ENCODE measurements around the gene STXBP3.
A peak's percentile ranks its signal among the peaks of the same experiment; 100 is the strongest.

STXBP3 gene

DNA sequence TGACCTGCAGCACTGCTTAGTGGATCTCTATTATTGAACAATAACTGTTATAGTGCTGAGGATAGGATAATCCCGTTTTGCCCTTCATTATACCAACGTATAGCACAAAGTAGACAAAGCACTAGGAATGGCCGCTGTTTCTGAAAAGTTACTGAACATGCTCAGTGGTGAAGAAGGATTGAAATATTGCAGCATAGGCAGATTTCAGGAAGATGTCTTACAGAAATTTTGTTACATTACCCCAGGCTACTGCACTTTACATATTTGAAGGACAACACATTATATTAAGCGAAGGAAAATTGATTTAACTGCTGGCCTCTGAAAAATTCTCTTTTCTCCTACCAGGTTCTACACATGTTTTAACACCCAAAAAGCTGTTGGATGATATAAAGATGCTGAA, 62.0 kb downstream of the STXBP3 start:
- DNase-seq, result no peak

DNA sequence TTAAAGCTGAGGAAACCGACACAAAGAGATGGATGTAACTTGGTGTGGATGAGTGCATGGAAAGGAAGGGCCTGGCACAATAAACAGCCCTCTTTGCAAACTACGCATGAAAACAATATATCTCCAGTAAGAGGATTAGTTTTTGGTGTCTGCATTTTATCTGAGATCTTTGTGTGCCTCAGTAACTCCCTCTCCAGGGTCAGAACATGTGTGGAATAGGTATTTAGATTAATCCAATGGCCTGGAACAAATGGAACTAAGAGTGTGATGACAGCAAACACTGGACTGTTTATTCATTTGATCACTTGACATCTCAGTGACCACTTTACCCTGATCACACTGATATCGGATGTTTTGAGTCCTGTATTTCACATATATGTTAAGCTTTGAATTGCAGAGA, 65.1 kb downstream of the STXBP3 start:
- DNase-seq, result no peak

- DNase-seq, result no peak
These were observed 66.9 kb downstream of the STXBP3 start for GRCh38 chr1:108813326-108813725.

DNA sequence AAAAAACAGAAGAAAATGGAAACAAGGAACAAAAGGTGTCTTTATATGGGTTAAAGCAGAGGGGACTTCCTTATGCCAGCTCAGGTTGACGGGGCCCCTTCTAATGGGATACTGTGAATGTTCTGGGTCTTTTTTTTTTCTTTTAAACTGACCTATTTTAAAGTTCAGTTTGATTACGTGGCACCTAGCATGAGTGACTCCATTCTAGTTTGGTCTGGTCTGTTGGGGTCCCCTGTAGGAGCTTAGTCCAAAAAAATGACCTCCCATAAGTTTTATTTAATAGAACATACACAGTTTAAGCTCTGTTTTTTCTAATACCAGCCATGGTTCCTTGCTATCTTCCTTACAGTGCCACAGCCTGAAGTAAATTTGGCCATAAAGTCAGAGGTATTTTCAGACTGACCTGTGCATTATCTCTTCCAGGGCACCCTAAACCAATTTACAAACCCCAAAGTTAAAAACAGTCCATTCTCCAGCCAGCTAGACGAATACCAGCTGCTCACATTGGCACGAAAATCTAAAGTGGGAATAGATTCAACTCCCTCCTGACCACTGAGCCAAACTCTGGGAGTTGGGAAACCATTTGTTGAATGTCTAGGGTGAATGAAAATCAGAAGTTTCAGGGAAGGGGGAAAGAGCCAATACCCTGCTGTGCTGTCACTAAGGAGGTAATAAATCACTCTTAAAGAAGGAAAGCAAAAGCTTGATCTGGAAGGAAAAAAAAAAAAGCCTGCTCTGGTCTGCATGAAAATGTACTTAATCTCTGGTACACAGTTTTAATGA, 68.1 kb downstream of the STXBP3 start:
- peak; percentile 71 for DNase-seq

GRCh38 chr1:108815566-108815965, 69.1 kb downstream of the STXBP3 start:
- DNase-seq, result peak; percentile 5

DNA sequence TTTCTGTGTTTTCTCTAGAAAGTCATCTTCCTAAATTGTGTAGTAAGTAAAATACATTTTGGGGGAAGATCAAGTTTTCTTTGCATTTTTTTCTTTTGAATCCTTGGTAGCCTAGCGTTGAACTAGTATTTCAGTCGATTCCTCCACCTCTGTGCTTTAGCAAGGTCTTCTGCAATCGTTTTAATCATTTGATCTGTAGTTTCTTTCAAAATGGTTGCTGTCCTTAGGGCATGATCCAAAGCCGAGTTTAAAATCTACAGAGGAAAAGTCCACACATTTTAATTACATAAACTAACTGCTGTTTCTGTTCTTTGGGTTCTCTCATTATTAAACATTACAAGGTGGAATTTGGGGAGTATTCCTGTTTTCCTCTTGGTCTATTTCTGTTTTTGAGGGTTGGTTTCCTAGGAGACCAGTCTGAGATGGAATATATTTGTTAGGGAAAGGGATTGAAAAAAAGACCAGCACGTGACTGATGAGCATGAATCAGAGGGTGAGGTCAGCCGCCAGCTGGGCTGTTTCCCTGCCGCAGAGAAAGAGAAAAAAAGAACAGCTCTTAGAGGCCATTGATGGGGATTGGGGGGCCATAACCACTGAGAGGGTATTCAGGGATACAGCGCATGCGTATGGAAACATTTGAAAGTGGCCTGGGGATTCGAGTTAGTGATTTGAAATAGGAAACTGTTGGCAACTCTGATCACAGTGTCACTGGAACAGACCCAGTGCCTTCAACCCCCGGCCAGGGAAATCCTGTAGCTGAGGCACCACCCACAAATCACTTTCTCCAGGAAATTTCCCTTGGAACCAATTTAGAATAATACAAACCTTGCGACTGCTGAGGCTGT, 69.8 kb downstream of the STXBP3 start:
- peak; percentile 87 for DNase-seq

DNA sequence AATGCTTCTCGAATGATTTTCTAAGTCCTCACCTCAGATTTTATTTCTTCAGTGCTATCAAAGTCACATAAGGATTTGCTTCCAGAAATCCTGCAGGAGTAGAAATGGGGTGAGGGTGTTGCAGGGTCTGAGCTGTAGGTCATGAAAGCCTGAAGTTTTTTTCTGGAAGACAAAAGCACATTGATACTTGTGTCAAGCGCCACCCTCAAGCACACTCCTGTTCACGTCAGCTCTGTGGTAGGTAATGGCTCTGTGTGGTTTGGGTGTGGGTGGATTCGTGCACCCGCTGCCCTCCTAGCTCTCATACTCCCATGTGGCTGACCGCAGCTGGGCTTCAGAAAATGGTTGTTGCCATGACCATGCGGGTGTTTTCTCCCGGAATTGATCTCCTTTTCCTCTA, 70.5 kb downstream of the STXBP3 start:
- DNase-seq, result peak; percentile 55

DNA sequence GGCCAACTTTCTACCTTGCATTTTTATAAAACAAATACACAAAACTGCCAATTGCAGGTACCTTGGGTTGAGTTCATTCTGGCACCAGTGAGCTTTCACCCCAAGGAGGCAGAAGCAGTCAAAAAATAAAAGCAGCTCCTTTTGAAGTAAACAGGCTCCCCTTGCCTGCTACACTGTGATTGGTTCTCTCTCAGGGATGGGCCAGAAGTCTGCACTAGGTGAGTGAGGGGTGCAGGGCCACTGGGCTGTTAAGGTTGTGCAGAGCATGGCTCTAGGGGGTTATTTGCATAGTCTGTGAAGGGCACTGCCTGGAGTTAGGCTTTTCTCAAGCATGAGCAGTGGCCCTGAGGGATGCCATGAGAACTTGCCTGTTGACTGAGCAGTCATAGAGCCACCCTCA, 71.3 kb downstream of the STXBP3 start:
- no peak for DNase-seq

- no peak for DNase-seq
These were observed 73.4 kb downstream of the STXBP3 start for GRCh38 chr1:108819878-108820277.

GRCh38 chr1:108823632-108824031, 77.2 kb downstream of the STXBP3 start:
- no peak for DNase-seq

GRCh38 chr1:108824051-108824450, 77.6 kb downstream of the STXBP3 start:
- DNase-seq, result no peak

- no peak for DNase-seq
These were observed 79.7 kb downstream of the STXBP3 start for GRCh38 chr1:108826081-108826635.

- DNase-seq, result peak; percentile 79
These were observed 81.8 kb downstream of the STXBP3 start for GRCh38 chr1:108828074-108828961.

GRCh38 chr1:108829498-108829916, 83.0 kb downstream of the STXBP3 start:
- no peak for DNase-seq

DNA sequence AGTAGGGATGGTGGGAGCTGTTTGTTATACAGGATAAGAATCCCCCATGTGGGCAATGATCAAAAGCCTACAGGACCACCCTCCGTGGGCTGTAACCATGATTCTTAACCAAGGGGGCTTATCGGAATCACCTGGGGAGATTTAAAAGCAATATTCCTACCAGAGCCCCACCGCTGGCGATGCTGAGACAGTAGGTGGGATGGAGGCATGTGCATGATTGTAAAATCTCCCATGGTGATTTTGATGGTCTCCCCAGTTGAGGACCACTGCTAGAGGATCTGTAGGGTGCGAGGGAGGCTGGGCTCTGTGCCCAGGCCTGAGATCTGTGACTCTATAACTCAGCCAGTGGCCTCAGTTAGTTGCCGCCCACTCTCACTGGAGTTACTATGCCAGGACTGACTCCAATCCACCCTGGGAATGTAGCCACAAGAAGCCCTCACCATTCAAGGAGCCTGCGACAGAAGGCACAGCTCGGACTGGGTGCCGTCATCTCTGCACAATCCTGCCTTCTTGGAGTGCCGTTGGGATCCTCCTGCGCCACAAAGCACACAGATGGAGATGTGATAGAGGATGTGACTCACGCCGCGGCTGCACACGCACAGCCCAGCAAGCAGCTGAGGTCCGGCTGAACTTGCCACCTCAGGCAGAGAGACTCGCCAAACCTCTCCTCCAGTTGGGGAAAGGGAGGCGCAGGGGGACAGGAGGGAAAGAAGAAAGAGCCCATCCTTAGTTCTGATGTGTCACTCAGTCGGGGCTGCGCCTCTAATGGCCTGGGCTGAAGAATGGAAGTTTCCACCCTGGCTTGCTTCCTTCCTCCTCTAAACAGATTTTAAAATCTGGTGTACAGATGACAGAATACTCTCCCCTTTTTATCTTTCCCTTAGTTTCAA, 83.9 kb downstream of the STXBP3 start:
- peak; percentile 87 for DNase-seq

DNA sequence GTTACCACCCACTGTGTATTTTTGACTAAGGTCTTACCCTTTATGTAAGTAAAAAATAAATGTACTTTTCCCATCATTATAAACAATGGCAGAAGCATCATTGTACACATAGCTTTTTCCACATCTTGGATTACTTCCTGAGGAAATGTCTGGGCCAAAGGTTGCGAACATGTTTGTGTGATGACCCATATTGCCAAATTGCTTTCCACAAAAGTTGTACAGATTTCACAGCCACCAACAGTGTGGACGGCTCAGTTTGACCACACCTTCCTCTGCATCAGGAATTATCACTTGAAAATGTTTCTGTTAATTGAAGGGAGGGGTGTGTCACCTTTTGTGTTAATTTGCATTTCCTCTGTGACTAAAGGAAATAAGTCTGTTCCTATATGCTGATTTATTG, 84.8 kb downstream of the STXBP3 start:
- peak; percentile 55 for DNase-seq

GRCh38 chr1:108832929-108833328, 86.5 kb downstream of the STXBP3 start:
- DNase-seq, result no peak

GRCh38 chr1:108841703-108842102, 95.2 kb downstream of the STXBP3 start:
- DNase-seq, result no peak

GRCh38 chr1:108842525-108843181, 96.2 kb downstream of the STXBP3 start:
- DNase-seq, result no peak

GRCh38 chr1:108843390-108844137, 97.1 kb downstream of the STXBP3 start:
- DNase-seq, result peak; percentile 13

Measured in fibroblast of upper back skin (primary cell).